22Rv1 (cell line): ENCODE measurements around the gene CT83.

Experiments used
- CTCF ChIP-seq: fragments of 450-650 bp; IDR thresholded peaks from 2 replicates; pipeline ENCODE4 v1.5.1; 2017; ENCODE audit warnings: mild to moderate bottlenecking
- ZFX ChIP-seq: fragments of 450-650 bp; IDR thresholded peaks from 2 replicates; pipeline ENCODE4 v1.6.1; 2017; ENCODE audit warnings: antibody characterized with exemption, borderline replicate concordance

GRCh38 chrX:116493271-116493670 is 30.5 kb upstream of the CT83 start:
- TF ChIP-seq CTCF (no peak), ZFX (no peak)
